Stimulated activated CD4-positive, alpha-beta T cell treated with anti-CD3 and anti-CD28 coated beads, Interleukin-1b, Interleukin-23, amount 100 ng/mL, for 48 hours (primary cell): ENCODE data around the gene PRICKLE4.

ENCODE experiments used
- DNase-seq: peaks from one replicate; pipeline ENCODE4 v3.0.0-alpha.2; 2020

The PRICKLE4 gene, protein sequence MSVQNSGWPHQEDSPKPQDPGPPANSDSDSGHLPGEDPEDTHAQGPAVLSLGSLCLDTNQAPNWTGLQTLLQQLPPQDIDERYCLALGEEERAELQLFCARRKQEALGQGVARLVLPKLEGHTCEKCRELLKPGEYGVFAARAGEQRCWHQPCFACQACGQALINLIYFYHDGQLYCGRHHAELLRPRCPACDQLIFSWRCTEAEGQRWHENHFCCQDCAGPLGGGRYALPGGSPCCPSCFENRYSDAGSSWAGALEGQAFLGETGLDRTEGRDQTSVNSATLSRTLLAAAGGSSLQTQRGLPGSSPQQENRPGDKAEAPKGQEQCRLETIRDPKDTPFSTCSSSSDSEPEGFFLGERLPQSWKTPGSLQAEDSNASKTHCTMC

DNA sequence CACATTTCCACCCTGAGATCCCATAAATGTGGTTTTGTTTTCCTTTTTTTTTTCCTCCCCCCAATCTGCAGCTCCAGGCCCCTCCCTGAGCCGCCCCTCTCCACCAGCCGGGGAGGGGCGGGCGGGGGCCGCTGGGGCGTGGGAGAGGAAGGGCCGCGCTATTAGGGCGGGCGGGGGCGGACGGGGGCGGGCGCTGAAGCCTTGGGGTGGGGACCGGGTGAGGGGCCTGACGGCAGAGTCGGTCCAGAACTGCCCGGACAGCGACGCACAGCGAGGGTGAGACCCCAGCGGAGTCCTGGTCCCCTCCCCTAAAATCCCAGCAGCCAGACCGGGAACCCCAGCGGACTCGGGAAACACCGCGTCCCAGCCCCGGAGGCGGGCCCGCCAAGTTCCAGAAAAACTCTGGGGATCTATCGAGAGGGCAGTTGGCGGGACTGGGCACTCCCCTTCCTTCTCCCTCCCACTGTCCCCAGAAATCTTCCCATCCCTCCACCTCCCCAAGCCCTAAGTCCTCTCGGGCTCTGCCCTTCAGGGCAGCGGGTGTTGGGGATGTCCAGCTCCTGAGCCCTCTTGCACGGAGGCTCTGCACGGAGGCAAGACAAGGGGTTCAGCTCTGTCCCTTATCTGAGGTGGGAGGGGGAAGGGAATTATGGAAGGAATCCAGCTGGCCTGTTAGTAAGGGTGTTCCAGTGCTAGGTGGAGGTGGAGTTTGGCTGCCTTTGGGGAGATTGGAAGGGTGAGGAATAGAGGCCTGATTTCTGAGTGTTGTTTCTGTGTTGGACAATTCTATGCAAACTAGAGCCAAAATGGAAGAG, at the start of gene PRICKLE4:
Gene PRICKLE4 (plus strand): TSS at position 232 of the 815 bp plus-strand sequence. CDS start 2,692 bp downstream, outside the sequence.
- no peak for DNase-seq

DNA sequence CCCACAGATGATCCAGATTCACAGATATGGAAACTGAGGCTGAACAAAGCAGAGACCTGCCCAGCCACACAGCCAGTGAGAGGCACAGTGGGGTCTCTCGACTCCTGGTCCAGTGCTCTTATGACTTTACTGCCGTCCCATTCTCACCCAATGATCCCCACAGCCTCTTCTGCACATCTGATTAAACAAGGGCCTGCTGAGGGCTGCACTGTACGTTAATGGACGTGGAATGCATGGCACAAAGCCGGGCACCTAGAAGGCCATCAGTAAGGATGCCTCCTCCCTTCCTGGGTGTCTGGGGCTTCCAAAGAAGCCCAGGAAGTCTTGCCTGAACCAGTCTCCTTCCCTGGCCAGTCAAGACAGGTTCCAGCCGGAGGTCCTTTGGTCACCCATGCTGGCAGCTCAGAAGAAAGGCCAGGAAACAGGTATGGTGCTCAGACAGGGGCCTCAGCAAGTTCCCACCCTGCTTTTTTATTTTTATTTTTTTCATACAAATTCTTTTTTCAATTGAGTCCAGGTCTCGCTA, 49.0 kb upstream of the PRICKLE4 start:
- no peak for DNase-seq

DNA sequence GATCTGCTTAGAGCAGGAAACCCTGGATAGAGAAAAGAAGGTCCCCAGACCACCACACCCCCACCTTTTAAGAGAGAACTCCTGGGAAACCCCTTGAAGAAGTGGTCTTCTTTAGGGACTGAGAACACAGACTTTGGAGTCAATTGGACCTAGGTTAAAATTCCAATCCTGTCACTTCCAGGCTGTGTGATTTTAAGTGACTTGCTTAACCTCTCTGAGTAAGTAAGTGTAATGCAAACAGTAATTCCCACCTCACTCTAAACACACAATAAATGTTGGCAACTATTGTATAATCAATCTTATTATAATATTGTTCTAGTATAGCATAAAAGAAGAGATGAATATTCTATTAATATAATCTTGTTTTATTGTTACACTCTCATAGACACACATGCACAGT, 48.4 kb upstream of the PRICKLE4 start:
- no peak for DNase-seq

DNA sequence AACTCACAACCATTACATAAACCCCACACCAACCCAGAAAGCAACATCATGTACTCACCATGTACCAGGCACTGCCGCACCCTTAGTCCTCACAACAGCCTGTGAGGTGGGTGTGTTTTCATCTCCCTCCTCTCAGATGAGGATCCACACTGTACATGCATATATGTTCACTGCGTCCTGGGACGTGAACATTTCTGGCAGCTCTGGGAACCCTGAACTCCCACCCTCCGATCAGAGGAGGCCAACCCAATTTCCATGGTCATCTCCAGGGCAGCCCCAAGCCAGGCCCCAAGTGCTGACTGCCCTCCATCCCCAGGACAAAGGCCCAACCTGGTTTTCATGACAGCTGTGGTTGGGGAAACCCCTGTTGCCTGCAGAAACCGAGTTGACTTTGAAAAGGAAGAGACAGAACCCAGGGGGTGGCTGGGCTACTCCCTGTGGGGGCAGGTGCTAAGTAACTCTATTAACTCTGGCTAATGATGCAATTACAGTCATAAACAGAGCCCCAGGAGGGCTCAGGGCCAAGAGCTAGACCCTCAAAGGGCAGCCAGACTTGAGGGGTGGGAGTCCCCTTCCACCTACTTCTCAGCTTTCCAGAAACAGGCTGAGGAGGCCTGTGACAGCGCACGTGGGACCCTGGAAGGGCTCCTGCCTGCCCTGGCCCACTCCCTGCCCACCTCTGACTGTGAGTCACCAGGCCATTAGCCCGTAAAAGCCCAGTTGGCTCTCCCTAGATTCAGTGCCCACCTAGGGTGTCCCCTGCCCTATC, 47.8 kb upstream of the PRICKLE4 start:
- peak; percentile 40 for DNase-seq

DNA sequence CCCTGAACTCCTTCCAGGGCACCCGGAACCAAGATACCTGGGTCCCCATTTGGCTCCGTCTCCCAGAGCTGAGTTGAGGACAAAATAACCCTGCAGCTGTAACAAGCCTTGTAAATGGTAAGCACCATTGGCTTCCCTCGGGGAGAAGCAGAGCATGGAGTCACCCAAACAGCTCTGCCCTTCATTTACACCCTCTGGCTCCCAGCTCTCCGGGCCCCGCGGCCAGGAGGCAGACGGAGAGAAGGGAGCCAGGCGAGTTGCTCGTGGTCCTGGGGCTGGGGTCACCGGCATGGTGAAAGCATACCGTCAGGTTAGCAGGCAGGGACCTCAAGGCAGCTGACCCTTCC, 47.2 kb upstream of the PRICKLE4 start:
- no peak for DNase-seq

DNA sequence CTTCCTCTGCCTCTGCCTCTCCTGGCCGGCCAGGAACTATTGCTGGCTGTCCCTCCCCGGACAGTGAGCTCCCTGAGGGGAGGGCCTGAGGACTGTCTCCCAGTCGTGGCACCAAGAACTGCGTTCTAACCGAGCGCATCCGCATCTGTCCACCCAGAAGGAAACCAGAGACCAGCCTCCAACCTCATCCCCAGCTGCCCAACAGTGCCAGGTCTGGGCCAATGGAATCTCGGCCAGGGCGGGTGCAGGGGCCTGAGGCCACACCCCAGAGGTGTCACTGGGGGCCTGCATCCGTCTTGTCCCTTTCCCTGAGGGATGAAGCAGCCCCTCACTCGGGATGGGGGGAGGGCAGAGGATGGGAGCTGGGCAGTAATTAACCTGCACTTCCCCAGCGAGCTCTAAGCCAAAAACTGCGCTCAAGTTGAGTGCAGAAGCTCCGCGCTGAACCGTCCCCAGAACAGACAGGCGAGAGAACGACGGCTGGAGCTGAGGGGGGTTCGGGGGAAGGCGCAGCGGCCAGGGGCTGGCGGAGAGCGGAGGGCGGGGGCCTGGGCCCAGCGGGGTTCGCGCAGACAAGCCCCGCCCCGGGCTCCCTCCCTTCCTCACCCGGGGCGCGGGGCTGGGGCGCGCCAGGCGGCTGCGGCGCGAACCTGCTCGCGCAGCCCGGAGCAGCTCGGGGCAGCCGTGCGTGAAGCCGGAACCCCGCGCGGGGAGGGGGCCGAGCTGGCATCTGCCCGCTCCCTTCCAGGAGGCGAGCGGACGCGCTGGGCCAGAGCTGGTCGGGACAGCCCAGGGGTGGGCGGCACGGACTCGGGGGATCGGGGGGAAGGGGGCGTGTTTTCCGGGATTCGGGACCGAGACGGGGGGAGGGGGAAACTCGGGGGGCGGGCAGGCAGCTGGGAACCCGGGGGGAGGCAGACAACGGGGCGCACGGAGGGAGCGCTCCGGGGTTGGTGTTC, 46.6 kb upstream of the PRICKLE4 start:
- DNase-seq: peak; percentile 35

DNA sequence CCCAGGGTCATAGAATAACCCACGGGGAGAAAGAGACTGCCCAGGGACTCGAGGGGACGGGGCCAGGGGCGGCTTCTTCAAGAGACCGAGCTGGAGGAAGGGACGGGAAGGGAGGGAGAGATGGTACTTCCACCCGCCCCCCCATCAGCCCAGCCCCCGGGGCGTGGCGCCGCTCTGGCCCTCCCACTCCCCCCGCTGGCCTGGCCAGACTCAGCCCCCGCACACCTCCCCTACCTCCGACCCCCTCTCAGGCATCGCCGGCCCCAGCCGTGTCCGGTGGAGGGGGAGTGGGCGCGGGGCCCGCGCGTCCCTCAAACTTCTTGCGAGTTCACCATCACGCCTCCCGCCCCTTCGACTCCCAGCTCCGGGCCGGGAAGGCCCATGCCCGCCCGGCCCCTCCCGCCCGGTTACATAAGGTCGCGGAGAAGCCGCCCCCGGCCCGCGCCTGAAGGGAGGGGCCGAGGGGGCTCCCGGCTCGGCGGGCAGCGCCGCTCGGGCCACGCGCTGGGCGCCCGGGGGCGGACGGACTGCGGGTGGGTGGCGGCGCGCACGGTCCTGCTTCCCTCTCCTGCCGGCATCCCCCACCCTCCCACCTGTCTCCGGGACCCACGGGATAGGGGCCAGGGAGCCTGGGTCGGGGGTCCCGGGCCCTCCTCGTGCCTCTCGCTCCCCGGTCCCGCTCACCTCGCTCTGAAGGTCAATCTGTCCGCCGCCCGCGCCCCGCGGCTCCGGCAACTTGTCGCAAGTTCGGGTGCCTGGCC, 45.7 kb upstream of the PRICKLE4 start:
- peak; percentile 59 for DNase-seq

DNA sequence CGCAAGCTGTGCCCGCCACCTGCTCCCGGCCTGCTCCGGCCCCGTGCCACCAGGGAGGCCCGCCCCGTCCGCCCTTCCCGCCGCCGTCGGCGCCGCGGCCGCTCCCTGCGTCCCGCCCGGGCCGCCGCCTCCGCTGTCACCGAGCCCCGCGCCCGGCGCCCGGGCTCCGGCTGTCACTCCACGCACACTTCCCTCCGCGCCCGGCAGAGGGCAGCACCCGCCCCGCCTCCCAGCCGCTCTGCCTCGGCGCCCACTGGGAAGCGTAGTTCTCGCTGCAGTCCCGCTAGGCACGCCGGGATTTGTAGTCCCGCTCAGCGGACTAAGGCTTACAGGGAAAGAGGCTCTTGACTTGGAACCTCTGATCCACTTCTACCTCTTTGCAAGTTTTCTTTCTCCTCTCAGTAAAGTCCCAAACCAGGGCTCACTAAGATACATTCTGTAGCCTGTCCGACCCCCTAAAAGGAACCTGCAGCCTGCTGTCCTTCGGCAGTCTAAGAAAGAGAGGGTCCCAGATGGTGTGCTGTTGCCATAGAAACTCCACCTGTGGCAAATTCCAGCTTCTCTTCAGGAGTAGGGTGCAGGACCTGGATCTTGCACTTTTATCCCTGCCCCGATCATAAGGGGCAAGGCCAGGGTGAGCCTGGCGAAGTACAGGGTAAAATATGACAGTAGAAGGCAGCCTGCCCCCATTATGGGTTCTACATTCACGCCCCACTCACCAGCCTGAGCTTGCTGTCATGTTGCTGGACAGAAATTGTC, 45.0 kb upstream of the PRICKLE4 start, which contains the start of gene TFEB:
Gene TFEB (minus strand): TSS at position 182 of the 759 bp plus-strand sequence. CDS start 44,395 bp downstream, outside the sequence.
- peak; percentile 93 for DNase-seq

DNA sequence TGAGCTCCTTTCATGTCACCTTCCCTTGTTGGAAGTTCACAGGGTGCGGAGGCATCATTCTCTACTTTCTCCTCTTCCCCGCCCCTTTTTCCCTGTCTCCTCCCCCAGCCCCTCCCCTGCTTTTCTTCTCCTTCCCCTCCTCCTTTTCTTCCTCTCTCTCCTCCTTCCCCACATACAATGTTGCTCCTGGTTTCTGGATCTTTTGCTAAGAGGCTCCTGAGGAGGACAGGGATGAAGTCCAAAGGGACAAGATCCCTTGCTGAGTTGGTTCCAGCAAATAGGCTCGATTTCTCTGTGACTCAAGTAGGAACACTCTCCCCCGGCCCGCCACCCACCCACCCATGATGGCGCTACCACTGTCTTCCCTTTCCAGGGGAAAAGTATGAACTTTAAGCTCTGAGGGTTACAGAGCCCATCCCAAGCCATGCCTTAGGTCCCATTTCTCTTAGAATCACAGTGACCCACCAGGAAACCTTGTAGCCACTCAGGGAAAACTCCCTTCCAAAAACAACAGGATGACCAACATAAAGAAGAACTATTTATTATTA, 44.3 kb upstream of the PRICKLE4 start:
- DNase-seq: no peak

DNA sequence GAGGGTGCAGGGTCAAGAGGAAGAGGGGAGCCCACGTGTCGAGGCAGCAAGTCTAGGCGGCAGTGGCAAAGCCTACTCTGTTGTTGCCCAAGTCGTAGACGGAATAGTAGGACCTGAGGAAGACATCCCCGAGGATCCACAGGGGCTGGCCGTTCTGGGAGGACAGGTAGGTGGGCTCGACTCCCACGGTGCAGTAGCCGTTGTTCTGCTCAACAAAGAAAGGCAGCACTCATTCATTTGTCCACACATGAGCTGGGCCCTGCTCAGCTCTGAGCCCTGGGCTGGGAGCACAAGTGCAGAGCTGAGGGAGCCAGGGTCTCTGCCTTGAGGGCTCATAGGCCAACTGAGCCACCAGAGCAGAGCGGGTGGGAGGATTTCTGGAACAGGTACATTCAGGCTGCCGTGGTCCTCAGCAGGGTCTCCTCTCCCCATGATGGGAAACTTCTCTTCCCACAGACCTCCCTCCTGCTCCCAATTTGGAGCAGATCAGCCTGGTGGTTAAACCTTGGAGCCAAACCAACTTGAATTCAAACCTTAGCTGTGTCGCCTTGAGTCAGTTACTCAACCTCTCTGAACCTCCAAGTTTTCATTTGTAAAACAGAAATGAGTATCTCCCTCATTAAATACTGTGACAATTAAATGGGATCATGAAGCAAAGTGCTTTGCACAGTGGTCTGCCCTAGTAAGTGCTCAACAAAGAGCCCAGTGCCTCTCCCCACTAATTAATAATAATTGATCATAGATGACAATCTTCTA, 43.6 kb upstream of the PRICKLE4 start:
- DNase-seq: no peak

DNA sequence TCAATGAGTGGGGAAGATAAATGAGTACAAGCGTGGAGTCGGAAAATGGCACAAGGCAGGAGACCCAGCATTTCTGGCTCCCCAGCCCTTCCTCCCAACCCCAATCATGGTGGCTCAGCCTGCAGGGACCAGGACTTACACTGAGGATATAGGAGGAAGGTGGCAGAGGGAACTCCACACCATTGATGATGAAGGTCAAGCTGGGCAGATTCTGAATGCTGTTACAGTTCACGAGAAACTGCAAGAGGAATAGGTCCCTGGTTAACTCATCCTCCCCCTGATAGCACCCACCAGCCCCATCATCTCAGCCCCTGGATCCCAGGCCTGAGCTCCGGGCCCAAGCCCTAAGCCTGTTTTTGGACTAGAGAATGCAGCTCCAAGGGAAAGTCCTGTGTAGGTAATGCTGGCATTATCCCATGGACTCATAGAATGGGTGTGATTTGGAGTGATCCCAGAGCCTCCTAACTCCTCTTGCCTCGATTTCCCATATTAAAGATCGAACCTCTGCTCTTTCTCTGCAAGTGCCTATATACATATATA, 42.9 kb upstream of the PRICKLE4 start:
- no peak for DNase-seq

DNA sequence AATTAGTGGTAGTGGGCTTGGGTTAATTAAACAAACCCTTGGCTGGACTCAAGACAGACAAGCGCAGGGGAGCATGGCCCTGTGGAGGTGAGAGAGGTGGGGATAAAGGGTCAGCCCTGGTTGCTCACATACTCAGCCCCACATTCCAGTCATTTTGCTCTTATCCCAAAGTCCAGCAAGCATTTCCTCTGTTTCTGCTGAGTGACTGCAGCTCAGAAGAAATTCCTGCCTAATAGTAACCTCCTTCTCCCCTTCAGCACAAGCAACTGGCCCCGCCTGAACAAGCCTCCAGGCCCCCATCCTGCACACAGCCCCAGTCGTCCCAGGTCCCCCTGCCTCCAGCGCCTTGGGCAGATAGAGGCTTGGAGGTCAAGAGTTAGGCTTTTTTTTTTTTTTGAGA, 41.5 kb upstream of the PRICKLE4 start:
- no peak for DNase-seq

DNA sequence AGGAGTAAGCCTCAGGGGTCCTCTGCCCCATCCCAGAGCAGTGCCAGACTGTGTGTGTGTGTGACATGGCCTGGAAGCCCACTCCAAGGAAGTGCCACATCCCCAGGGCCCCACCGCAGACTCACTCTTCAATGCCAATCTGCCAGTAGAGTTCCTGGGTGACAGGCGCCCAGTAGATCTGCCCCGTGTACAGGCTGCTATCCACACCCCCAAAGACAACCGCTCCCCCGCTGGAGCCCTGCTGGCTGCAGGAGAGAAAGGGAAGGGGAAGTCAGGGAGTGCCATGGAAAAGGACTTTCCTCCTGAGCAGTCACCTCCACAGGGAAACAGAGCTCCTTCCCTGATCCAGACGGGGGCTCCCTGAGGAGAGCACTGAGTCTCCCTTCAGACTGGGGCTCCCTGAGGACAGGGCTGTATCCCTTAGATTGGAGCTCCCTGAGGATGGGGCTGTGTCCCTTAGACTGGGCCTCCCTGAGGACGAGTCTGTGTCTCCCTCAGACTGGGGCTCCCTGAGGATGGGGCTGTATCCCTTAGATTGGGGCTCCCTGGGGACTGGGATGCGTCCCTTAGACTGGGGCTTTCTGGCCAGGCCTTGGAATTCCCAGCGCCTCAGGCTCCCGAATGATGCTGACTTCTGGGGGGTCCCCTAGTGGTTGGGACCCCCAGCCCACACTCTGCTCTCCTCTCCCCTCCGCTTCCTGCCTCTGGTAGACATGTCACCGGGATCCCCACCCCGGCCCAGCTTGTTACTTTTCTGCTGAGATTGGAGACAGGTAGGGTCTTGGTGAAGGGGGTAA, 40.0 kb upstream of the PRICKLE4 start:
- no peak for DNase-seq

DNA sequence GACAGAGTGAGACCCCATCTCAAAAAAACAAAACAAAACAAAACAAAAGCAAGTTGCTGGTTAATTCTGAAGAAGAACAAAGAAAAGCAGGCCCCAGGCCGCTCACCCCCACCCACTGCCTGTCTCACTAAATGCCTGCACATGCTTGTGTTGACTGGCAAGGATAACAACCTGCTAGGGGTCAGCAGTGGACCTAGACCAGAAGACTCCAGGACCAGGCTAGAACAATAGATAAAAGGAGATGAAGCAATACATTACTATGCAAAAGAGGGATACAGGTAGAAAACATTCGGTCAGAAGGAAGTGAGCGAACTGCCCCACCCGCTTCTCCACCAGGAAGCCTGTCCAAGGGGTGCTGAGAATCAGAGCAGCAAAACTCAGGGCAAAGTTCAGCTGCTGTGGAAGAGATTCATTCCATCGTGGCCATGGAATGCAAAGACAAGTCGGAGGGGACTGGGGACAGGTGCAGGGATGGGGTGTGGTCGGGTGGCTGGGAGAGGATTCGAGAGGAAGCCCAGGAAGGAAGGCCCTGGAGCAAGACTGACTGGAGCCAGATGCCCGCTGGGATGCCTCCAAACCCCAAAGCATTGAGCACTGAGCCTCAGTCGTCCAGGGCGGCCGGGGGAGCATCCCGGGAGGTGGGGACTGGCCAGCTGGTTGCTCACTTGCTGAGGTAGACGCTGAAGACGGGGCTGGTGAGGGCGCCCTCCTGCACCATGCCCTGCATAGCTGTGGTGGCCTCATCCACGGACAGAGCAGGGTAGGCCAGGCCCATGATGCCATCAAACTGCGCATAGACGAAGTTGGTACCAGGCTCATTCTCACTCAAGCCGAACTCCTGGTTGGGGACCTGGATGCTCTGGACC, 38.7 kb upstream of the PRICKLE4 start:
- no peak for DNase-seq

DNA sequence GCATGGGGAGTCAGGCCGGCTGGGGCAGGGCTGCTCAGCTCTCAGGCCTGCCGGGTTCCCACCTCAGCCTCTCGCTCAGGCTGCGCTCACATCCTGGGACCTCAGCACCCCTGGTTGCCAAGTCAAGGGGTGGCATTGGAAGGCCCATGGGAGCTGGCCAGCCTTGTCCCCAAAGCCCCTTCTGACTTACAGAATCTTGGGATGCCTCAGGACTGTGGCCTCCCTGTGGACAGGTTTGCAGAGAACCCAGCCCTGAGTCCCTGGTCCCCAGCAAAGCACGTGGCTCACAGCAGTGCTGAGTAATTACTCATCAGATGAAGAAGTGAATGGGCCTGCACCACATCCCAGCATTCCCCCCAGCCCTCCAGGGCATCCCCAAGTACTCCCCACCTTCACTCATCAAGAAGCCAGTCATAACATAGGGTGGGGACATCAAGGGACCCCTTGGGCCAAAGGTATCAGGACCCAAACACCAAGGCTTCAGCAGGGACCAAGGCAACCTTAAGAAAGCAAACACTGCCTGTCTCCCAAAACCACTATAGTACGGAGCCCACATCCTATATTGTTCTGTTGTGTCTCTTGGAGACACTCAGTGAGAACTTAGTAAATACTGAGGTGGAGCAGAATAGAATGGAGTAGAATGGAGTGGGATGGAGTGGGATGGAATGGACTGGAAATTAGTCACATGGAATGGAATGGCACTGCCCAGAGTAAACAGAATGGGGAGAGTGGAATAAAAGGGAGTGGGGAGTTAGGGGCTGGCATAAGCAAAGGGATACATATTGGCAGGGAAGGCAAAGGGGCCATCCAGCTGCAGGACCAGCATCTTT, 37.0 kb upstream of the PRICKLE4 start:
- no peak for DNase-seq

DNA sequence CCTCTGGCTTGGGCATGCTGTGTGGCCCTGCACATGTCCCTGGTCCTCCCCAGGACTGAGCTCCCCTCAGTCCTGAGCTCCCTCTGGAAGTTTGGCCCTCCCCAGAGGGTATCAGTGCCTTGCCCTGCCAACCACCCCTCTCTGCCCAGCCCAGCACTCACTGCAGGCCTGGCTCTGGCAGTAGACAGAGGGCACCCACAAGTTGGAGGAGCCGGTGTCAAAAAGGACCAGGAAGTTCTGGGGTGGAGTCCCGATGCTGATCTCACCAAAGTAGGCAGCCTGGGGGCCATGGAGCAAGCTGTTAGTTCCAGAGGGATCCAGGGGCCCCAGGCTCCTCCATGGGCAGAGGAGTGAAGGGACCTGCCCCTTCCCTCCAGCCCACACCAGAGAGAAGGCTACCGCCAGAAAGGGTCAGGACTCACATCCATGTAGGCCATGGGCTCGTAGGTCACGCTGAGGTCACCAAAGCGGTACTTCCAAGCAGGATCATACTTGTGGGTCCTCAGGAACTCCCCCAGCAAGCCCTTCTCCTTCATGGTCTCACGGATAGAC, 36.3 kb upstream of the PRICKLE4 start:
- no peak for DNase-seq
